ENCODE results near the gene KRTAP10-9. TPM values are rescaled to one million over a fixed set of nuclear protein-coding genes. Genes with fewer than 3 reads are reported as not detected.

The KRTAP10-9 gene
- total RNA-seq, 1 donor from 2014 or later: not detected

GRCh38 chr21:44581158-44581557 is 45.7 kb upstream of the KRTAP10-9 start:
- H3K4me3 Mint-ChIP-seq (ENCODE audit: unreplicated experiment): no peak overlapping the region
- no peaks in the 10 kb centered on the region for H3K4me1 Mint-ChIP-seq (ENCODE audit: unreplicated experiment)
- no peak for DNase-seq (ENCODE audit: low spot score)
- H3K27ac Mint-ChIP-seq (ENCODE audit: unreplicated experiment): no peak overlapping the region
- H3K36me3 Mint-ChIP-seq (ENCODE audit: low read depth, unreplicated experiment): no peaks in the 10 kb centered on the region
- no peak for TF ChIP-seq CTCF (IDR thresholded peaks at IDR 0.05; ENCODE audit: unreplicated experiment)
- H3K9me3 Mint-ChIP-seq (ENCODE audit: unreplicated experiment): no peaks in the 10 kb centered on the region
- H3K27me3 Mint-ChIP-seq (ENCODE audit: unreplicated experiment): peaks cover 4% of the 10 kb centered on the region

GRCh38 chr21:44582055-44582454 is 44.8 kb upstream of the KRTAP10-9 start:
- DNase-seq (ENCODE audit: low spot score): no peak
- Mint-ChIP-seq H3K27ac (ENCODE audit: unreplicated experiment) (no peak overlapping the region), H3K9me3 (ENCODE audit: unreplicated experiment) (no peaks in the 10 kb centered on the region), H3K27me3 (ENCODE audit: unreplicated experiment) (peaks cover 6% of the 10 kb centered on the region), H3K4me1 (ENCODE audit: unreplicated experiment) (no peaks in the 10 kb centered on the region), H3K4me3 (ENCODE audit: unreplicated experiment) (no peak overlapping the region), H3K36me3 (ENCODE audit: low read depth, unreplicated experiment) (peaks cover 4% of the 10 kb centered on the region)
- TF ChIP-seq CTCF (IDR thresholded peaks at IDR 0.05; ENCODE audit: unreplicated experiment): no peak

GRCh38 chr21:44583089-44583799 is 43.6 kb upstream of the KRTAP10-9 start:
- no peak for TF ChIP-seq CTCF (IDR thresholded peaks at IDR 0.05; ENCODE audit: unreplicated experiment)
- H3K9me3 Mint-ChIP-seq (ENCODE audit: unreplicated experiment): no peaks in the 10 kb centered on the region
- H3K27ac Mint-ChIP-seq (ENCODE audit: unreplicated experiment): no peak overlapping the region
- peaks cover 4% of the 10 kb centered on the region for H3K36me3 Mint-ChIP-seq (ENCODE audit: low read depth, unreplicated experiment)
- no peak overlapping the region for H3K4me3 Mint-ChIP-seq (ENCODE audit: unreplicated experiment)
- H3K4me1 Mint-ChIP-seq (ENCODE audit: unreplicated experiment): no peaks in the 10 kb centered on the region
- peaks cover 6% of the 10 kb centered on the region for H3K27me3 Mint-ChIP-seq (ENCODE audit: unreplicated experiment)
- no peak for DNase-seq (ENCODE audit: low spot score)

- peaks cover 6% of the 10 kb centered on the region for H3K27me3 Mint-ChIP-seq (ENCODE audit: unreplicated experiment)
- no peaks in the 10 kb centered on the region for H3K9me3 Mint-ChIP-seq (ENCODE audit: unreplicated experiment)
- H3K27ac Mint-ChIP-seq (ENCODE audit: unreplicated experiment): no peak overlapping the region
- TF ChIP-seq CTCF (IDR thresholded peaks at IDR 0.05; ENCODE audit: unreplicated experiment): no peak
- no peaks in the 10 kb centered on the region for H3K4me1 Mint-ChIP-seq (ENCODE audit: unreplicated experiment)
- DNase-seq (ENCODE audit: low spot score): no peak
- peaks cover 4% of the 10 kb centered on the region for H3K36me3 Mint-ChIP-seq (ENCODE audit: low read depth, unreplicated experiment)
- H3K4me3 Mint-ChIP-seq (ENCODE audit: unreplicated experiment): no peak overlapping the region
These were observed 43.1 kb upstream of the KRTAP10-9 start for GRCh38 chr21:44583800-44584147.

GRCh38 chr21:44585892-44586291 is 41.0 kb upstream of the KRTAP10-9 start:
- peaks cover 4% of the 10 kb centered on the region for H3K36me3 Mint-ChIP-seq (ENCODE audit: low read depth, unreplicated experiment)
- H3K9me3 Mint-ChIP-seq (ENCODE audit: unreplicated experiment): no peaks in the 10 kb centered on the region
- no peak overlapping the region for H3K4me3 Mint-ChIP-seq (ENCODE audit: unreplicated experiment)
- no peak for DNase-seq (ENCODE audit: low spot score)
- no peaks in the 10 kb centered on the region for H3K4me1 Mint-ChIP-seq (ENCODE audit: unreplicated experiment)
- TF ChIP-seq CTCF (IDR thresholded peaks at IDR 0.05; ENCODE audit: unreplicated experiment): no peak
- no peak overlapping the region for H3K27ac Mint-ChIP-seq (ENCODE audit: unreplicated experiment)
- peaks cover 3% of the 10 kb centered on the region for H3K27me3 Mint-ChIP-seq (ENCODE audit: unreplicated experiment)
